ENCODE results near the gene DNAJC1.

Gene DNAJC1

DNA sequence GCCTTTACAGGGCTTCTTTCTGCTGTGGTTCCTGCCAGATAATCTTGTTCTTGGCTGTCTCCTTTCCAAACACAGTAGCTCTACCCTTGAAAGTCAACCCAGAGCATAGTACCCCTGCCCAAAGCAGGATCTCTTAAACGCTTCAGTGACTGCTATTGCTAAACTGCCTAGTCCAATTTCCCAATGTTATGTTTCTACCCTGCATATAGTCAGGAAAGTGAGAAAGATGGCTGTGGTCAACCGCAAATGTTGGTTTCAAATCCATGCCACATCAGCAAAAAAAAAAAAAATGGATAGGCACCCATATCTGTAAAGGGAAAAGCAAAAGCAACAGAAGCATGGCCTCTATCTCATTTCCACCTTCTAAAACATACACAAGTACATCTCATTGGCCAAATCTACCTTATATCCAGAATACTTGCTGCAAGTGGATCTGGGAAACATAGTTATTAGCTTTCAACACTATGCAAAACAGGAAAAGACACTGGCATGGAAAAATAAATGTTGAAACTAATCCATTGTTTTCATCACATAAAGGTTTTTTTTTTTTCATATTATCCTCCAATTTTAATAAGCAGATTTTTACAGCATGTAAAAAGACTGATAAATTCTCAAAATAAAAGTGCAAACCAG is 59.8 kb downstream of the DNAJC1 start:
- Histone ChIP-seq H3K79me2 (ENCODE audit: control insufficient read depth, low read length) (no peaks in the 10 kb centered on the region), H3K36me3 (ENCODE audit: control insufficient read depth, low read length) (no peaks in the 10 kb centered on the region), H3K27ac (ENCODE audit: low read depth, low read length) (no peak overlapping the region), H3K4me2 (ENCODE audit: low read length) (no peak overlapping the region), H3K9me3 (ENCODE audit: control insufficient read depth, insufficient read depth, low read length) (no peaks in the 10 kb centered on the region), H3K4me1 (ENCODE audit: control insufficient read depth, low read length) (no peaks in the 10 kb centered on the region), H3K9me2 (replicated peaks; ENCODE audit: control insufficient read depth, low read length) (no peaks in the 10 kb centered on the region), H4K20me1 (ENCODE audit: control insufficient read depth, insufficient read depth, low read depth, low read length) (no peaks in the 10 kb centered on the region), H3F3A (ENCODE audit: control insufficient read depth, insufficient read depth) (no peaks in the 10 kb centered on the region), H3K4me3 (ENCODE audit: low read length) (no peak overlapping the region), H3K27me3 (ENCODE audit: control insufficient read depth, low read length) (no peaks in the 10 kb centered on the region)
- TF ChIP-seq EZH2phosphoT487 (IDR thresholded peaks at IDR 0.05; ENCODE audit: borderline replicate concordance, low read length): no peak
- TF ChIP-seq, protein P1, sequence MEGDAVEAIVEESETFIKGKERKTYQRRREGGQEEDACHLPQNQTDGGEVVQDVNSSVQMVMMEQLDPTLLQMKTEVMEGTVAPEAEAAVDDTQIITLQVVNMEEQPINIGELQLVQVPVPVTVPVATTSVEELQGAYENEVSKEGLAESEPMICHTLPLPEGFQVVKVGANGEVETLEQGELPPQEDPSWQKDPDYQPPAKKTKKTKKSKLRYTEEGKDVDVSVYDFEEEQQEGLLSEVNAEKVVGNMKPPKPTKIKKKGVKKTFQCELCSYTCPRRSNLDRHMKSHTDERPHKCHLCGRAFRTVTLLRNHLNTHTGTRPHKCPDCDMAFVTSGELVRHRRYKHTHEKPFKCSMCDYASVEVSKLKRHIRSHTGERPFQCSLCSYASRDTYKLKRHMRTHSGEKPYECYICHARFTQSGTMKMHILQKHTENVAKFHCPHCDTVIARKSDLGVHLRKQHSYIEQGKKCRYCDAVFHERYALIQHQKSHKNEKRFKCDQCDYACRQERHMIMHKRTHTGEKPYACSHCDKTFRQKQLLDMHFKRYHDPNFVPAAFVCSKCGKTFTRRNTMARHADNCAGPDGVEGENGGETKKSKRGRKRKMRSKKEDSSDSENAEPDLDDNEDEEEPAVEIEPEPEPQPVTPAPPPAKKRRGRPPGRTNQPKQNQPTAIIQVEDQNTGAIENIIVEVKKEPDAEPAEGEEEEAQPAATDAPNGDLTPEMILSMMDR (IDR thresholded peaks at IDR 0.05; ENCODE audit: low read depth, low read length, poor library complexity, severe bottlenecking): no peak

DNA sequence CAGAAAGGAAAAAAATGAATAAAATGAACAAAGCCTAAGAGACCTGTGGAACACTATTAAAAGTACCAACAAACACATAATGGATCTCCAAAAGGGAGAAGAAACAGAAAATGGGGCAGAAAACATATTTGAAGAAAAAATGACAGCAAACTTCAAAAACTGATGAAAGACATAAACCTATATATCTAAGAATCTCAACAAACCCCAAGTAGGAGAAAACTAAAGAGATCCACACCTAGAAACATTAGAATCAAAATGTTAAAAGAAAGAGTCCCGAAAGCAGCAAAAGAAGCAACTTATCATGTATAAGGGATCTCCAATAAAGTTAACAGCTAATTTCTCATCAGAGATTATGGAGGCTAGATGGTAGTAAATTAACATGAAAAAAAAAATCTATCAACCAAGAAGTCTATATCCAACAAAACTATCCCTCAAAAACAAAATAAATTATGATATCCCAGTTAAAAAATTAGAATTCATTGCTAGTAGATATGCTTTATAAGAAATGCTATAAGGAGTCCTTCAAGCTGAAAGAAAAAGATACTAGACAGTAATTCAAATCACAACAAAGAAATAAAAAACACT is 68.0 kb downstream of the DNAJC1 start:
- Histone ChIP-seq H3K79me2 (ENCODE audit: control insufficient read depth, low read length) (no peaks in the 10 kb centered on the region), H3K27me3 (ENCODE audit: control insufficient read depth, low read length) (no peaks in the 10 kb centered on the region)
- TF ChIP-seq, protein P1 (IDR thresholded peaks at IDR 0.05; ENCODE audit: low read depth, low read length, poor library complexity, severe bottlenecking): no peak
- no peak for TF ChIP-seq EZH2phosphoT487 (IDR thresholded peaks at IDR 0.05; ENCODE audit: borderline replicate concordance, low read length)

DNA sequence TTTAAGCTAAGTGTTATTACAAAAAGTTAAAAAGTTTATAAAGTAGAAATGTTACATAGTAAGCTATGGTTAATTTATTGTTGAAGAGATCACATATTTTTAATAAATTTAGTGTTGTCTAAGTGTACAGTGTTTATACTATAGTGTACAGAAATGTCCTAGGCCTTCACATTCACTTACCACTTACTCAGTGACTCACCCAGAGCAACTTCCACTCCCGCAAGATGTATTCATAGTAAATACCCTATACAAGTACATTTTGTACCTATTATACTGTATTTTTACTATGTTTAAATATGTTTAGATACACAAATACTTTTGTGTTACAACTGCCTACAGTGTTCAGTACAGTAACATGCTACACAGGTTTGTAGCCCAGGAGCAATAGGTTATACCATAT is 69.2 kb downstream of the DNAJC1 start:
- Histone ChIP-seq H3K27me3 (ENCODE audit: control insufficient read depth, low read length) (no peaks in the 10 kb centered on the region), H3K27ac (ENCODE audit: low read depth, low read length) (no peak overlapping the region), H3F3A (ENCODE audit: control insufficient read depth, insufficient read depth) (no peaks in the 10 kb centered on the region), H3K9me3 (ENCODE audit: control insufficient read depth, insufficient read depth, low read length) (no peaks in the 10 kb centered on the region), H3K79me2 (ENCODE audit: control insufficient read depth, low read length) (no peaks in the 10 kb centered on the region), H4K20me1 (ENCODE audit: control insufficient read depth, insufficient read depth, low read depth, low read length) (no peaks in the 10 kb centered on the region), H3K36me3 (ENCODE audit: control insufficient read depth, low read length) (no peaks in the 10 kb centered on the region), H3K4me2 (ENCODE audit: low read length) (no peak overlapping the region), H3K9me2 (replicated peaks; ENCODE audit: control insufficient read depth, low read length) (no peaks in the 10 kb centered on the region), H3K4me1 (ENCODE audit: control insufficient read depth, low read length) (no peaks in the 10 kb centered on the region), H3K4me3 (ENCODE audit: low read length) (no peak overlapping the region)
- no peak for TF ChIP-seq EZH2phosphoT487 (IDR thresholded peaks at IDR 0.05; ENCODE audit: borderline replicate concordance, low read length)
- TF ChIP-seq, protein P1 (IDR thresholded peaks at IDR 0.05; ENCODE audit: low read depth, low read length, poor library complexity, severe bottlenecking): no peak

More for the DNA sequence above, 68.0 kb downstream of the DNAJC1 start:
- no peak overlapping the region for H3K4me2 ChIP-seq (ENCODE audit: low read length)
- H3K9me2 ChIP-seq (replicated peaks; ENCODE audit: control insufficient read depth, low read length): no peaks in the 10 kb centered on the region
- no peaks in the 10 kb centered on the region for H3K36me3 ChIP-seq (ENCODE audit: control insufficient read depth, low read length)
- no peaks in the 10 kb centered on the region for H3K9me3 ChIP-seq (ENCODE audit: control insufficient read depth, insufficient read depth, low read length)
- no peak overlapping the region for H3K27ac ChIP-seq (ENCODE audit: low read depth, low read length)
- no peaks in the 10 kb centered on the region for H3K4me1 ChIP-seq (ENCODE audit: control insufficient read depth, low read length)
- no peaks in the 10 kb centered on the region for H3F3A ChIP-seq (ENCODE audit: control insufficient read depth, insufficient read depth)
- H4K20me1 ChIP-seq (ENCODE audit: control insufficient read depth, insufficient read depth, low read depth, low read length): no peaks in the 10 kb centered on the region
- no peak overlapping the region for H3K4me3 ChIP-seq (ENCODE audit: low read length)
